Immature natural killer cell (primary cell): ENCODE results near the gene DHODH. TPM values are rescaled to one million over a fixed set of nuclear protein-coding genes. Genes with fewer than 3 reads are reported as not detected.

ENCODE experiments used
- DNase-seq, 3 donors: peaks; one replicate each; pipeline ENCODE4 v3.0.0; 2022; ENCODE audit warnings: mixed read lengths in 1 of 3
- H3K27ac Mint-ChIP-seq, 6 donors: one replicate each; pipeline ENCODE4 v1.8.0; 2020; ENCODE audit warnings: mixed read lengths in 6 of 6, mild to moderate bottlenecking in 5 of 6, inconsistent platforms in 4 of 6, moderate library complexity in 3 of 6
- H3K27me3 Mint-ChIP-seq, 3 donors: one replicate each; pipeline ENCODE4 v1.8.0; 2020 to 2021; ENCODE audit warnings: low read depth in 3 of 3, mild to moderate bottlenecking in 3 of 3, mixed read lengths in 3 of 3, moderate library complexity in 3 of 3, inconsistent platforms in 1 of 3
- H3K36me3 Mint-ChIP-seq, 3 donors: one replicate each; pipeline ENCODE4 v1.8.0; 2020; ENCODE audit warnings: mixed read lengths in 3 of 3, inconsistent platforms in 2 of 3, mild to moderate bottlenecking in 2 of 3
- H3K4me1 Mint-ChIP-seq, 2 donors: one replicate each; pipeline ENCODE4 v1.8.0; 2020; ENCODE audit warnings: inconsistent platforms in 2 of 2, mild to moderate bottlenecking in 2 of 2, mixed read lengths in 2 of 2, moderate library complexity in 1 of 2
- H3K4me3 Mint-ChIP-seq, 5 donors: one replicate each; pipeline ENCODE4 v1.8.0; 2020; ENCODE audit warnings: mild to moderate bottlenecking in 5 of 5, mixed read lengths in 5 of 5, inconsistent platforms in 3 of 5, moderate library complexity in 3 of 5
- H3K9me3 Mint-ChIP-seq, 6 donors: one replicate each; pipeline ENCODE4 v1.8.0; 2020; ENCODE audit warnings: mild to moderate bottlenecking in 6 of 6, mixed read lengths in 6 of 6, inconsistent platforms in 4 of 6, moderate library complexity in 3 of 6
- polyA plus RNA-seq, 3 donors: library from polyadenylated mRNA; unstranded; fragments of 300-500 nt; fragmentation: Illumina TruSeq; gene quantifications; one replicate each; pipeline ENCODE4 v1.2.3, GENCODE V29; 2021

The DHODH gene
- polyA plus RNA-seq = 1 to 10 TPM in 2 of 3 donors, under 1 TPM in 1; 0.34 to 7.2 (median 5.9) TPM

- H3K27me3 Mint-ChIP-seq = peaks cover 4 to 6% (median 4%) of the 10 kb centered on the region in 3 donors
- H3K4me1 Mint-ChIP-seq = peaks cover 16 to 35% of the 10 kb centered on the region in 2 donors
- no peaks in the 10 kb centered on the region for H3K36me3 Mint-ChIP-seq
- H3K27ac Mint-ChIP-seq = peak within 1 kb of the TSS; percentile 82 to 97 (median 91)
- no peaks in the 10 kb centered on the region for H3K9me3 Mint-ChIP-seq
- peak within 1 kb of the TSS; percentile 95 to 100 (median 97) for H3K4me3 Mint-ChIP-seq
- DNase-seq = peak; percentile 97 to 98 (median 98)
Observed at GRCh38 chr16:72008424-72009216, at the start of gene DHODH. Gene DHODH, plus strand, starts transcription at chr16:72008744. Its CDS starts 21 bp downstream, at chr16:72008765.

- peaks cover 0 to 8% (median 7%) of the 10 kb centered on the region in 3 donors for H3K27me3 Mint-ChIP-seq
- no peaks in the 10 kb centered on the region for H3K36me3 Mint-ChIP-seq
- no peak overlapping the region for H3K27ac Mint-ChIP-seq
- DNase-seq = peak; percentile 56 to 69 (median 61)
- no peak overlapping the region for H3K4me3 Mint-ChIP-seq
- no peaks in the 10 kb centered on the region for H3K9me3 Mint-ChIP-seq
- peaks cover 2 to 5% of the 10 kb centered on the region in 2 donors for H3K4me1 Mint-ChIP-seq
Observed at GRCh38 chr16:71961066-71962039, 47.2 kb upstream of the DHODH start.

DNA sequence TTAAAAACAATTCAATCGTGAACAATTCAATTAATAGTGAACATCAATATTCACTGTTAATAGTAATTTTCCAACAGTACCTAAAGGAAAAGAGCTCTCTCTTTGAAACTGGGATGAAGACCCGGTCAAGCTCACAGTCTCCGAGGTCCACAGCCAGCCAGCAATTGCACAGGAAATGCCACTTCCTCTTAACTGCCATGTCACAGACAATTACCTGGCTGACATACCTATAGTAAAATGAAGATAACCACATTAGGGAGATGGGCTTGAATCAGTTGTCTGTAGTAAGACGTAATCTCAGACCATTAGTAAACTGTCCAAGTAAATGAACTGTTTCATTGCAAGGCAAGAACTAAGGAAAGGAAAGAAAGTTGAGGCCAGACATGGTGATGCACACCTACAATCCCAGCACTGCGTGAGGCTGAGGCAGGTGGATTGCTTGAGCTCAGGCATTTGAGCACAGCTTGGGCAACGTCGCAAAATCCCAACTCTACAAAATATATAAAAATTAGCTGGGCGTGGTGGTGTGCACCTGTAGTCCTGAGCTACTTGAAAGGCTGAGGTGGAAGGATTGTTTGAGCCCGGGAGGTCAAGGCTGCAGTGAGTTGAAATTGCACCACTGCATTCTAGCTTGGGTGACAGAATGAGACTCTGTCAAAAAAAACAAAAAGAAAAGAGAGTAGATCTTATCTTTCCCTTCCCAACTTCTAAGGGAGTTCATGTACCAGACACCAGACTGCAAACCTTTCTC is 45.2 kb upstream of the DHODH start:
- Mint-ChIP-seq H3K4me3 (no peak overlapping the region), H3K36me3 (no peaks in the 10 kb centered on the region), H3K27ac (no peak overlapping the region), H3K27me3 (peaks cover 0 to 9% (median 5%) of the 10 kb centered on the region in 3 donors), H3K9me3 (no peaks in the 10 kb centered on the region), H3K4me1 (no peaks in the 10 kb centered on the region)
- no peak for DNase-seq

- no peaks in the 10 kb centered on the region for H3K36me3 Mint-ChIP-seq
- H3K4me3 Mint-ChIP-seq = no peak overlapping the region
- H3K9me3 Mint-ChIP-seq = no peaks in the 10 kb centered on the region
- H3K4me1 Mint-ChIP-seq = no peaks in the 10 kb centered on the region
- H3K27me3 Mint-ChIP-seq = peaks cover 0 to 9% (median 3%) of the 10 kb centered on the region in 3 donors
- DNase-seq = no peak
- H3K27ac Mint-ChIP-seq = no peak overlapping the region
Observed at GRCh38 chr16:71965223-71965622, 43.3 kb upstream of the DHODH start.

GRCh38 chr16:71966932-71967331 is 41.6 kb upstream of the DHODH start:
- Mint-ChIP-seq H3K4me1 (no peaks in the 10 kb centered on the region), H3K4me3 (no peak overlapping the region), H3K9me3 (no peaks in the 10 kb centered on the region), H3K27me3 (peaks cover 2 to 9% (median 3%) of the 10 kb centered on the region in 3 donors), H3K36me3 (no peaks in the 10 kb centered on the region), H3K27ac (no peak overlapping the region)
- no peak for DNase-seq

DNA sequence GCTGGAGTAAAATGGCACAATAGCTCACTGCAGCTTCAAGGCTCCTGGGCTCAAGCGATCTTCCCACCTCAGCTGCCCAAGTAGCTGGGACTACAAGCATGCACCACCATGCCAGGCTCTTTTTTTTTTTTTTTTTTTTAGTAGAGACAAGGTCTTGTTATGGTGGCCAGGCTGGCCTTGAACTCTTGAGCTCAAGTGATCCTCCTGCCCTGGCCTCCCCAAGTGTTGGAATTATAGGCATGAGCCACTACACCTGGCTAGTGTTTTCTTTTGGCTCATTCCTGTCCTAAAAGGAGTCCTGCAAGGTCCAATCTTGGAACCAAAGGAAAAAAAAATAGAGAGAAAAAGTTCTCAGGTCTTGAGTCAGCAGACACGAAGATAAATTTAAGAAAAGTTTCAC is 39.2 kb upstream of the DHODH start:
- H3K36me3 Mint-ChIP-seq = no peaks in the 10 kb centered on the region
- H3K27me3 Mint-ChIP-seq = peaks cover 2 to 7% (median 3%) of the 10 kb centered on the region in 3 donors
- no peak overlapping the region for H3K4me3 Mint-ChIP-seq
- no peaks in the 10 kb centered on the region for H3K9me3 Mint-ChIP-seq
- no peak overlapping the region for H3K27ac Mint-ChIP-seq
- DNase-seq = no peak
- no peaks in the 10 kb centered on the region for H3K4me1 Mint-ChIP-seq

GRCh38 chr16:71971571-71971970 is 37.0 kb upstream of the DHODH start:
- H3K27me3 Mint-ChIP-seq = peaks cover 1 to 5% (median 1%) of the 10 kb centered on the region in 3 donors
- H3K9me3 Mint-ChIP-seq = no peaks in the 10 kb centered on the region
- H3K36me3 Mint-ChIP-seq = no peaks in the 10 kb centered on the region
- H3K27ac Mint-ChIP-seq = no peak overlapping the region
- no peak for DNase-seq
- no peaks in the 10 kb centered on the region for H3K4me1 Mint-ChIP-seq
- H3K4me3 Mint-ChIP-seq = no peak overlapping the region

GRCh38 chr16:71972356-71972755 is 36.2 kb upstream of the DHODH start:
- DNase-seq = no peak
- H3K27ac Mint-ChIP-seq = no peak overlapping the region
- peaks cover 0 to 5% (median 1%) of the 10 kb centered on the region in 3 donors for H3K27me3 Mint-ChIP-seq
- H3K36me3 Mint-ChIP-seq = no peaks in the 10 kb centered on the region
- H3K4me3 Mint-ChIP-seq = no peak overlapping the region
- no peaks in the 10 kb centered on the region for H3K9me3 Mint-ChIP-seq
- no peaks in the 10 kb centered on the region for H3K4me1 Mint-ChIP-seq

GRCh38 chr16:71973001-71973400 is 35.5 kb upstream of the DHODH start:
- peak overlapping the region in 2 of 6 donors; percentile 49 for H3K27ac Mint-ChIP-seq

DNA sequence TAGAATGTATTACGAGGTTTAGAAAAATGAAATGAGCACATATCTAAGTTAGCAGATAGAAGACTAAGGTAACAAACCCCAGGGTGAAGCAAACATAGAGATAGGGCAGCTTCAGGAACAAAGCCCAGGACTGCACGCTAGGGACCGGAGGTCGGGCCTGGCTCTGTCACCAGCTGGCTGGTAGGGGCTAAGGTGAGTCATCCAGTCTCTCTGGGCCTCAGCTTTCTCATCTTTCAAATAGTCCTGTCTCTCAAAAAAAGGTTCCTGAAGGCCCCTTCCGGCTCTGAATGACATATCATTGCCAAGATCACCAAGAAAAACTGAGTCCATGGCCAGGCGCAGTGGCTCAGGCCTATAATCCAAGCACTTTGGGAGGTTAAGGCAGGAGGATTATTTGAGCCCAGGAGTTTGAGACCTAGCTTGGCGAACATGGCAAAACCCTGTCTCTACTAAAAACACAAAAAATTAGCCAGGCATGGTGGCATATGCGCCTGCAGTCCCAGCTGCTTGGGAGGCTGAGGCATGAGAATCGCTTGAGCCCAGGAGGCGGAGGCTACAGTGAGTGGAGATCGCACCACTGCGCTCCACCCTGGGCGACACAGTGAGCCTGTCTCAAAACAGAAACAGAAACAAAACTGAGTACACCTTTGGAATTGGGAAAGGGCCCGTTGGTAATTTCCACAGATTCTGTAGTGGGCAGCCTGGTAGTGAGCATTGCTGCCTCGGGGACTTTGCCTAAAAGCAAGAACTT is 34.3 kb upstream of the DHODH start:
- Mint-ChIP-seq H3K9me3 (no peaks in the 10 kb centered on the region), H3K4me1 (no peaks in the 10 kb centered on the region), H3K27ac (no peak overlapping the region), H3K36me3 (no peaks in the 10 kb centered on the region), H3K4me3 (no peak overlapping the region), H3K27me3 (peaks cover 1 to 5% (median 3%) of the 10 kb centered on the region in 3 donors)
- DNase-seq = no peak

More at GRCh38 chr16:71973001-71973400, 35.5 kb upstream of the DHODH start:
- Mint-ChIP-seq H3K27me3 (peaks cover 1 to 5% (median 3%) of the 10 kb centered on the region in 3 donors), H3K9me3 (no peaks in the 10 kb centered on the region), H3K4me3 (no peak overlapping the region), H3K36me3 (no peaks in the 10 kb centered on the region), H3K4me1 (no peaks in the 10 kb centered on the region)
- no peak for DNase-seq

- no peaks in the 10 kb centered on the region for H3K36me3 Mint-ChIP-seq
- peaks cover 0 to 1% (median 0%) of the 10 kb centered on the region in 6 donors for H3K9me3 Mint-ChIP-seq
- H3K4me3 Mint-ChIP-seq = no peak overlapping the region
- no peaks in the 10 kb centered on the region for H3K4me1 Mint-ChIP-seq
- H3K27me3 Mint-ChIP-seq = peaks cover 0 to 22% (median 6%) of the 10 kb centered on the region in 3 donors
- H3K27ac Mint-ChIP-seq = no peak overlapping the region
- no peak for DNase-seq
Observed at GRCh38 chr16:71985262-71985974, 23.1 kb upstream of the DHODH start.

DNA sequence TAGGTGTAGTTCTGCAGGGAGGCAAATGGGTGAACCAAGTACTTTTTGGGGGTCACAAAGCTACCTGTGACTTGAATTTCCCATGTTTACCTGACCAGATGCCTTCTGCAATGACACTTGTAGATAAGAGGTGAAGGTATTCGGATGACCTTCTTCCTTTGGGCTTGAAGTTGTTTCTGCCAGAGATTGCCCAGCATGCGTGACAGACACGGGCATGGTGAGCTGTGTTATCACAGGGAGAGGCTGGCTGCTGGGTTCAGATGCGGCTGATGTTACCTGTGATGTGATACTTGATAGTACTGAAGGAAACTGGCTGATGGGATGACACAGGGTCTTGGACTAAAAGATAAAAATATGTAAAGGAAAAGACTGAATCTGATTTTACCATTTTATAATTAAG is 22.4 kb upstream of the DHODH start:
- peaks cover 0 to 1% (median 0%) of the 10 kb centered on the region in 6 donors for H3K9me3 Mint-ChIP-seq
- H3K4me3 Mint-ChIP-seq = no peak overlapping the region
- no peak for DNase-seq
- H3K36me3 Mint-ChIP-seq = no peaks in the 10 kb centered on the region
- H3K27ac Mint-ChIP-seq = no peak overlapping the region
- no peaks in the 10 kb centered on the region for H3K4me1 Mint-ChIP-seq
- peaks cover 0 to 22% (median 5%) of the 10 kb centered on the region in 3 donors for H3K27me3 Mint-ChIP-seq
